Measurements from ENCODE around the gene SPTAN1. TPM values are rescaled to one million over a fixed set of nuclear protein-coding genes. Genes with fewer than 3 reads are reported as not detected.
"Not testable (repeated sequence)": the region's sequence is repeated elsewhere in the genome, so short reads cannot be mapped to it uniquely, and the experiment has no call there.

SPTAN1 gene
- total RNA-seq (478 and 502 TPM in 2 replicates), polyA plus RNA-seq (408 and 487 TPM in 2 replicates), polyA minus RNA-seq (1,082 and 1,224 TPM in 2 replicates), Bru-seq, nascent RNA (percentile 90 among the genes with signal in this experiment), BruChase-seq, experiment 1, labeled RNA remaining after a 6-hour chase (percentile 97 among the genes with signal in this experiment), BruChase-seq, experiment 2, labeled RNA remaining after a 2-hour chase (percentile 95 among the genes with signal in this experiment)
- polyA plus RNA-seq (2011; cell fraction: cytosol; rRNA removed): 284 and 296 TPM in 2 replicates
- 1,491 and 2,052 TPM in 2 replicates for polyA plus RNA-seq (2011; cell fraction: nucleus; rRNA removed)
- polyA plus RNA-seq (2012): 314 and 340 TPM in 2 replicates
- 173 TPM for polyA minus RNA-seq (2011; cell fraction: cytosol; rRNA and poly(A)+ RNA removed)
- polyA minus RNA-seq (2011; cell fraction: nucleus; rRNA and poly(A)+ RNA removed): 1,144 and 1,213 TPM in 2 replicates
- long read RNA-seq, full-length matches to known transcripts: 40 of 150 reads
- long read RNA-seq, partial matches to known transcripts: 89 of 150 reads
- long read RNA-seq, other reads (novel, unspliced or antisense): 21 of 150 reads

DNA sequence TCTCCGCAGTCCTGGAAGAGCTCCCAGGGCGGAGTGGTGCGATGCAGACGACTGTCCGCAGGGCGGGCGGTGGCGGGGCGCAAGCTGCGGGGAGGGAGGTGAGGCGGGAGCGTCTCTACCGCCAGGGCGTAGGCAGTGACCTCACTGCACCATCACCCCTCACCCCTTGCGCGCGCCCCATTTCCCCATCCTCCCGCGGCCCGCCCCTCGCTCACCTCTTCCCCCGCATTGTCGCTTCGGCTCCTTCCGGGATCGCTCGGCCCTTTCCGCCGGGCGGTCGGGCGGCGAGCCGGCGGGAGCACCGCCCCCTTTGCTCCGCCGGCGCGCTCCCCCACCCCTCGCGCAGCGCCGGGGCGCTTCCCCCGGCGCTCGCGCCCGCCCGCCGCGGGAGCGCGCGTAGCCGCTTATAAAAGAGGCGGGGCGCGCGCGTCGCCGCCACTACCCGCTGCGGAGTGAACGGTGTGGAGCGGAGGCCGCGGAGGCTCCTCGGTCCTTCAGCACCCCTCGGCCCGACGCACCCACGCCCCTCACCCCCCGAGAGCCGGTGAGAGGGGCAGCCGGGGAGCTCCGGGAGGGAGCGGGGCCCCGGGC lies at the start of gene SPTAN1:
Gene SPTAN1, plus strand, starts transcription at position 435 of the 591 bp plus-strand sequence. CDS start 14,154 bp downstream, outside the sequence.
- H3K79me2 ChIP-seq (ENCODE audit: control insufficient read depth, insufficient read depth, low read length): peaks cover 48% of the 10 kb centered on the region
- H3K9me3 ChIP-seq (replicated peaks; ENCODE audit: control insufficient read depth, insufficient read depth, low read length): no peaks in the 10 kb centered on the region
- ChIA-PET CTCF (interaction anchor here (0.6 to 3.3 kb wide), 10 partner anchors 10 to 132 kb away, joined by 3 to 22 read pairs (median 6); partner anchors contain the start of genes CERCAM and GLE1), POLR2A (interaction anchor here (0.6 to 3.0 kb wide), 16 partner anchors 10 to 623 kb away, joined by 3 to 13 read pairs (median 4); partner anchors contain the start of genes CERCAM, ODF2 and URM1)
- H4K20me1 ChIP-seq (replicated peaks; ENCODE audit: control insufficient read depth, extremely low read depth, insufficient read depth, low read length): peaks cover 3% of the 10 kb centered on the region
- intact Hi-C loops (cut with micrococcal nuclease): loop anchor here (1.0 to 10.0 kb wide), 6 partner anchors 47 to 257 kb away; partner anchors contain the start of genes GLE1, ODF2 and SET
- dilution Hi-C loops (cut with MboI; ENCODE audit: extremely low pct_ligation_motif_present, low sequenced_read_pairs): no loop called here
- peak; percentile 38 for FAIRE-seq
- peak within 1 kb of the TSS; percentile 78 to 99 (median 92) for H3K4me3 ChIP-seq (replicated peaks in 1 of 3; ENCODE audit: insufficient read depth in 1 of 3, low read depth in 1 of 3, low read length in 3 of 3)
- peak within 1 kb of the TSS; percentile 74 for H3K27ac ChIP-seq (ENCODE audit: insufficient read depth, low read depth, low read length)
- BruUV-seq (replicated peaks): no TSS peak
- no peaks in the 10 kb centered on the region for H3K9me1 ChIP-seq (replicated peaks; ENCODE audit: control insufficient read depth, extremely low read depth, insufficient read depth, low read length)
- H3K27me3 ChIP-seq (ENCODE audit: control insufficient read depth in 2 of 2, insufficient read depth in 2 of 2, low read length in 2 of 2): no peaks in the 10 kb centered on the region
- H3K4me2 ChIP-seq (ENCODE audit: insufficient read depth, low read length): peak within 1 kb of the TSS; percentile 98
- peak; percentile 99 for TF ChIP-seq POLR2A (IDR thresholded peaks at IDR 0.05; ENCODE audit: low read depth, low read length)
- TF ChIP-seq GATA2 (IDR thresholded peaks at IDR 0.05; ENCODE audit: insufficient read depth, insufficient read length, low read depth, low read length): no peak
- TF ChIP-seq POLR2AphosphoS5 (IDR thresholded peaks at IDR 0.05; ENCODE audit: insufficient read depth, low read depth, low read length): peak; percentile 99
- TF ChIP-seq, protein P1, sequence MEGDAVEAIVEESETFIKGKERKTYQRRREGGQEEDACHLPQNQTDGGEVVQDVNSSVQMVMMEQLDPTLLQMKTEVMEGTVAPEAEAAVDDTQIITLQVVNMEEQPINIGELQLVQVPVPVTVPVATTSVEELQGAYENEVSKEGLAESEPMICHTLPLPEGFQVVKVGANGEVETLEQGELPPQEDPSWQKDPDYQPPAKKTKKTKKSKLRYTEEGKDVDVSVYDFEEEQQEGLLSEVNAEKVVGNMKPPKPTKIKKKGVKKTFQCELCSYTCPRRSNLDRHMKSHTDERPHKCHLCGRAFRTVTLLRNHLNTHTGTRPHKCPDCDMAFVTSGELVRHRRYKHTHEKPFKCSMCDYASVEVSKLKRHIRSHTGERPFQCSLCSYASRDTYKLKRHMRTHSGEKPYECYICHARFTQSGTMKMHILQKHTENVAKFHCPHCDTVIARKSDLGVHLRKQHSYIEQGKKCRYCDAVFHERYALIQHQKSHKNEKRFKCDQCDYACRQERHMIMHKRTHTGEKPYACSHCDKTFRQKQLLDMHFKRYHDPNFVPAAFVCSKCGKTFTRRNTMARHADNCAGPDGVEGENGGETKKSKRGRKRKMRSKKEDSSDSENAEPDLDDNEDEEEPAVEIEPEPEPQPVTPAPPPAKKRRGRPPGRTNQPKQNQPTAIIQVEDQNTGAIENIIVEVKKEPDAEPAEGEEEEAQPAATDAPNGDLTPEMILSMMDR (IDR thresholded peaks at IDR 0.05; ENCODE audit: extremely low read depth in 1 of 2, insufficient read depth in 1 of 2, low read depth in 1 of 2, low read length in 2 of 2): no peak
- TF ChIP-seq JUN (IDR thresholded peaks at IDR 0.05; ENCODE audit: borderline replicate concordance, insufficient read depth, insufficient read length, low read depth): no peak
- TF ChIP-seq MYC (IDR thresholded peaks at IDR 0.05; ENCODE audit: low read depth, low read length): no peak
- peak; percentile 89 for DNase-seq (ENCODE audit: low read depth, low spot score)
- peak within 1 kb of the TSS; percentile 95 for H3K9ac ChIP-seq (replicated peaks; ENCODE audit: extremely low read depth, insufficient read depth, low read length)
- H3K4me1 ChIP-seq (ENCODE audit: control insufficient read depth, extremely low read depth, insufficient read depth, low read length): peaks cover 52% of the 10 kb centered on the region
- H3K36me3 ChIP-seq (ENCODE audit: control insufficient read depth in 2 of 2, extremely low read depth in 1 of 2, insufficient read depth in 2 of 2, low read length in 2 of 2): no peaks in the 10 kb centered on the region
- H2AFZ ChIP-seq (ENCODE audit: low read depth, low read length): peak within 1 kb of the TSS; percentile 67

DNA sequence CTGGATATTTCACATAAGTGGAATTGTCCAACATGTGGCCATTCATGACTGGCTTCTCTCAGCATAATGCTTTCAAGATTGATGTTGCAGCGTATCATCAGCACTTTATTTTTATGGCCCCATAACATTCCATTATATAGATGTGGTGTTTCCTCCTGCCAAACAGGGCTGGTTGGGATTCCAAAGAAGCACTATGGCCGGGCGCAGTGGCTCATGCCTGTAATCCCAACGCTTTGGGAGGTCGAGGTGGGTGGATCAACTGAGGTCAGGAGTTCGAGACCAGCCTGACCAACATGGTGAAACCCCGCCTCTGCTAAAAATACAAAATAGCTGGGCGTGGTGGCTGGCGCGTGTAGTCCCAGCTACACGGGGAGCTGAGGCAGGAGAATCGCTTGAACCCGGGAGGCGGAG lies 49.0 kb upstream of the SPTAN1 start:
- H3K27me3 ChIP-seq (ENCODE audit: control insufficient read depth in 2 of 2, insufficient read depth in 2 of 2, low read length in 2 of 2); intact Hi-C loops (cut with micrococcal nuclease); H2AFZ ChIP-seq (ENCODE audit: low read depth, low read length); H3K79me2 ChIP-seq (ENCODE audit: control insufficient read depth, insufficient read depth, low read length); H3K4me2 ChIP-seq (ENCODE audit: insufficient read depth, low read length); H3K4me3 ChIP-seq (replicated peaks in 1 of 3; ENCODE audit: insufficient read depth in 1 of 3, low read depth in 1 of 3, low read length in 3 of 3); BruUV-seq (replicated peaks); H3K4me1 ChIP-seq (ENCODE audit: control insufficient read depth, extremely low read depth, insufficient read depth, low read length); dilution Hi-C loops (cut with MboI; ENCODE audit: extremely low pct_ligation_motif_present, low sequenced_read_pairs); H3K27ac ChIP-seq (ENCODE audit: insufficient read depth, low read depth, low read length); H3K36me3 ChIP-seq (ENCODE audit: control insufficient read depth in 2 of 2, extremely low read depth in 1 of 2, insufficient read depth in 2 of 2, low read length in 2 of 2); H3K9ac ChIP-seq (replicated peaks; ENCODE audit: extremely low read depth, insufficient read depth, low read length); H4K20me1 ChIP-seq (replicated peaks; ENCODE audit: control insufficient read depth, extremely low read depth, insufficient read depth, low read length); H3K9me3 ChIP-seq (replicated peaks; ENCODE audit: control insufficient read depth, insufficient read depth, low read length); H3K9me1 ChIP-seq (replicated peaks; ENCODE audit: control insufficient read depth, extremely low read depth, insufficient read depth, low read length); DNase-seq (ENCODE audit: low read depth, low spot score); POLR2A ChIA-PET; FAIRE-seq: not testable (repeated sequence)
- CTCF ChIA-PET: interaction anchor here (2.1 to 2.3 kb wide), 2 partner anchors 9 to 48 kb away, joined by 12 read pairs; partner anchors contain the start of gene SPTAN1

Data from endothelial cell of umbilical vein (primary cell).